Thoracic aorta (tissue), 2 donors: Measurements from ENCODE around the gene USP36. TPM values are rescaled to one million over a fixed set of nuclear protein-coding genes. Genes with fewer than 3 reads are reported as not detected.

Source experiments
- ATAC-seq: fragments of 150-250 bp; one replicate; pipeline ENCODE4 v1.8.0; 2017; ENCODE audit warnings: low read depth; ENCODE audit not compliant: insufficient number of reproducible peaks, low FRiP score
- DNase-seq: peaks from one replicate; pipeline ENCODE4 v3.0.0-alpha.2; 2020; ENCODE audit warnings: low spot score
- H3K27ac ChIP-seq, 2 donors: fragments of 200-600 bp; sonication (generic); 1 replicate in 1 of 2; 2 replicates in 1 of 2; pipeline ENCODE4 v1.5.1; 2016; ENCODE audit warnings: mild to moderate bottlenecking in 2 of 2, moderate library complexity in 2 of 2
- H3K27me3 ChIP-seq: fragments of 200-600 bp; sonication (generic); replicated peaks from 2 replicates; pipeline ENCODE4 v1.6.0; 2016; ENCODE audit warnings: mild to moderate bottlenecking; ENCODE audit not compliant: insufficient read depth
- H3K36me3 ChIP-seq: fragments of 200-600 bp; sonication (generic); one replicate; pipeline ENCODE4 v1.5.1; 2016
- H3K4me1 ChIP-seq, 2 donors: fragments of 200-600 bp; sonication (generic); 1 replicate in 1 of 2; 2 replicates in 1 of 2; pipeline versions ENCODE4 v1.5.1 to v1.6.0; 2016; ENCODE audit warnings: low read depth in 2 of 2, mild to moderate bottlenecking in 1 of 2; ENCODE audit not compliant: control insufficient read depth in 1 of 2
- H3K4me3 ChIP-seq: fragments of 200-600 bp; sonication (generic); 2 replicates; pipeline ENCODE4 v1.5.1; 2016; ENCODE audit warnings: mild to moderate bottlenecking
- H3K9me3 ChIP-seq: fragments of 200-600 bp; sonication (generic); 2 replicates; pipeline ENCODE4 v1.5.1; 2016
- CTCF ChIP-seq: fragments of 200-600 bp; sonication (generic); IDR thresholded peaks from one replicate; pipeline ENCODE4 v1.5.1; 2019; ENCODE audit warnings: antibody characterized with exemption
- total RNA-seq, 2 donors: library from RNA; depleted of rRNA; stranded (reverse); fragments of >200 nt; gene quantifications; one replicate each; pipeline versions ENCODE4 v1.1.0 to v1.2.3, GENCODE V29; 2016

The USP36 gene
- total RNA-seq, 2 donors from 2014 or later = 40.3 to 95.9 TPM

GRCh38 chr17:78777881-78778280 lies 62.7 kb downstream of the USP36 start:
- DNase-seq = no peak
- H3K9me3 ChIP-seq = no peaks in the 10 kb centered on the region
- no peaks in the 10 kb centered on the region for H3K36me3 ChIP-seq
- no peak for ATAC-seq
- H3K27me3 ChIP-seq = no peaks in the 10 kb centered on the region
- no peak overlapping the region for H3K27ac ChIP-seq
- peaks cover 0 to 9% of the 10 kb centered on the region in 2 donors for H3K4me1 ChIP-seq
- no peak overlapping the region for H3K4me3 ChIP-seq
- TF ChIP-seq CTCF = no peak

- peak overlapping the region; percentile 30 for H3K4me3 ChIP-seq
These were observed 65.5 kb downstream of the USP36 start for GRCh38 chr17:78774956-78775571.

DNA sequence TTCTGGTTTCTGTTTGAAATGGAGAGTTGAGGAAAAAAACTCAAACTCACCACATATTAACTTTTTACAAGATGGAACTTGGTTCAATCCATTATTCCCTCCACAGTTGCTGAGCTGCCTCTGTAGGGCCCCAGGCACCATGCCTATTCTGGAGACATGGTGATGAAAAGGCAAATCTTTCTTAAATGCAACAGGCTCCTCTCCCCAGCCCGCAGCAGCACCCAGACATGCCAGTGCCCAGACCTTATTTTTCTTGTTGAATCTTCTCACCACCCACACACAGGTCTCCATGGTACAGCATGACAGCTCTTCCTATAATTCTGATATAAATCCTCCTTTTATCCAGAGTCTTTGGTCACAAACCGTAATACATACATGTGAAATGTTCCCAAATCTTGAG lies 66.2 kb downstream of the USP36 start:
- Histone ChIP-seq H3K36me3 (no peaks in the 10 kb centered on the region), H3K9me3 (no peaks in the 10 kb centered on the region), H3K27ac (peak overlapping the region in 1 of 2 donors; percentile 14), H3K4me1 (peaks cover 0 to 9% of the 10 kb centered on the region in 2 donors), H3K27me3 (no peaks in the 10 kb centered on the region), H3K4me3 (peak overlapping the region; percentile 30)
- no peak for TF ChIP-seq CTCF
- ATAC-seq (no peak), DNase-seq (no peak)

More at GRCh38 chr17:78774956-78775571, 65.5 kb downstream of the USP36 start:
- DNase-seq (no peak), ATAC-seq (no peak)
- no peaks in the 10 kb centered on the region for H3K36me3 ChIP-seq
- TF ChIP-seq CTCF = no peak
- H3K27ac ChIP-seq = peak overlapping the region in 1 of 2 donors; percentile 14
- H3K9me3 ChIP-seq = no peaks in the 10 kb centered on the region
- H3K27me3 ChIP-seq = no peaks in the 10 kb centered on the region
- peaks cover 0 to 9% of the 10 kb centered on the region in 2 donors for H3K4me1 ChIP-seq

- H3K9me3 ChIP-seq = no peaks in the 10 kb centered on the region
- no peaks in the 10 kb centered on the region for H3K36me3 ChIP-seq
- H3K27ac ChIP-seq = no peak overlapping the region
- no peak for TF ChIP-seq CTCF
- H3K4me1 ChIP-seq = peaks cover 0 to 9% of the 10 kb centered on the region in 2 donors
- H3K27me3 ChIP-seq = no peaks in the 10 kb centered on the region
- DNase-seq = no peak
- no peak overlapping the region for H3K4me3 ChIP-seq
- ATAC-seq = no peak
These were observed 68.7 kb downstream of the USP36 start for GRCh38 chr17:78771758-78772382.

GRCh38 chr17:78769196-78769773 lies 71.3 kb downstream of the USP36 start:
- H3K27ac ChIP-seq = no peak overlapping the region
- H3K4me1 ChIP-seq = peaks cover 0 to 1% of the 10 kb centered on the region in 2 donors
- ATAC-seq (no peak), DNase-seq (no peak)
- H3K27me3 ChIP-seq = no peaks in the 10 kb centered on the region
- no peaks in the 10 kb centered on the region for H3K36me3 ChIP-seq
- H3K4me3 ChIP-seq = no peak overlapping the region
- no peak for TF ChIP-seq CTCF
- no peaks in the 10 kb centered on the region for H3K9me3 ChIP-seq
